NCI-H187 (cell line): ENCODE results near the gene URGCP.
"Not testable (repeated sequence)": the region's sequence is repeated elsewhere in the genome, so short reads cannot be mapped to it uniquely, and the experiment has no call there.

Source experiments
- DNase-seq, 2 experiments: peaks; one replicate each; lab custom pipeline; 2025; lab: John Stamatoyannopoulos, UW

Gene URGCP

GRCh38 chr7:43834463-43835251, 71.7 kb downstream of the URGCP start:
- DNase-seq, result no peak

- DNase-seq, result not testable (repeated sequence)
Measured at GRCh38 chr7:43830917-43831316, 75.5 kb downstream of the URGCP start.
